ENCODE data around the gene PLEKHG4.

Gene PLEKHG4

DNA sequence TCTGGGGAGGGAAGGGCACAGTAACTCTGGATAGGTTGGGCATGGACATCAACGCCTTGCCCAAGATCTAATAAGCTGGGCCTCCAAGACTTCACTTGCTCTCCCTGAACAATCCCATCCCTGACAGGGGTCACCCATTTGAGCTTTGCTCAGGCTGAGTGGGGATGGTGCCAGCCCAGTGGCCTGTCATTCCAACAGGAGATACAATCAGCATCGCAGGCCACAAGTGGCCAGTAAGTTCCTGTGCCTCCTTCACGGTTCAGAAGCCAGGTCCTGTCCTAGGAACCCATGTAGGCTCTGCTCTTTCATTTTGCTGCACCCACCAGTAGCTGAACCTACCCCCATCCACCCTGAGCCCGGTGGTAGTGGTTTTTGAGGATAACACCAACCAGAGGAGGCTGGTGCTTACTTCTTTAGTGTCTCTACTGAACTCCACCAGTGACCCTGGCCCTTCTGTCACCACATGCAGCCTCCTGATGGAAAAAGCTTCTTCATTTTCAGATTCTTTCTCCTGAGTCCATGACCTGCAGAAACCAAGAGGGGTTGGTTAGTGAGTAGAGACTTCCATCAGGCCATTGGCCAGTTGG is 14.9 kb downstream of the PLEKHG4 start:
- DNase-seq, result no peak

DNA sequence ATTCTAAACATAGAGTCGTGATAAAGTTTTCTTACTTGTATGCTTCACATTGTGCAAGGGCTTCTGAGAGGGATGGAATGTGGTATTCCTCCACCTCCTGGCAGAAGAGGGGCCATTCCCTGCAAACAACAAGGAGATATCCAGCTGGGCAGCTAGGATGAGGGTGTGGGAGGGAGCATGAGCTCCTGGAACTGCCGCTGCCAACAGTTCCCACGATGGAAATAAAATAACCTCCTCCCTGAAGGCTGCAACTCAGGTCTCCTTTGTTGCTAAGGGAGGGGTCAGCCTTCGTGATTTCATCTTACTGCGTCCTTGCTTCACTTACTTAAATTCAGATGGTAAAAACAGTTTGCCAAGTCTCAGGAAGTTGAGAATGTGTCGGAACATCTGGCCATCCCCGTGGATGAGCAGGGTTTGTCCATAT is 15.6 kb downstream of the PLEKHG4 start:
- DNase-seq, result no peak

DNA sequence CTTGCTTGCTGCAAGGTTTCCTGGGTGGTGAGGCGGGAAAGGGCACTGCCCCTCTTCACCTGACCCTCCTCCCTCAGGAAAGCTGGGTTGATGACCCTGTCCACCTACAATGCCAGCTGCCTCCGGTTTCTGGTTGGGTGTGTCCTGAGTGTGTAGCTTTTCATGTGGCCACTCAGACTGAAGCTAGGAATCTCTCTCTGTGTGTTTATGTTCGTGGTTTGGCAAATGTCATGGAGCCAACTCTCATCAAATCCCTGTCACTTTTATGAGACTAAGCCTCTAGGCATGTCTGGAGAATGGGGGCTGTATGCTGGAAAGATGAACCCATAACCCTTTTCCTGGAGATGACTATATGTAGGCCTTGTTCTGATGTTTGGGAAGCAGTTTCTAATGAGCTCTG is 17.1 kb downstream of the PLEKHG4 start:
- DNase-seq, result no peak

DNA sequence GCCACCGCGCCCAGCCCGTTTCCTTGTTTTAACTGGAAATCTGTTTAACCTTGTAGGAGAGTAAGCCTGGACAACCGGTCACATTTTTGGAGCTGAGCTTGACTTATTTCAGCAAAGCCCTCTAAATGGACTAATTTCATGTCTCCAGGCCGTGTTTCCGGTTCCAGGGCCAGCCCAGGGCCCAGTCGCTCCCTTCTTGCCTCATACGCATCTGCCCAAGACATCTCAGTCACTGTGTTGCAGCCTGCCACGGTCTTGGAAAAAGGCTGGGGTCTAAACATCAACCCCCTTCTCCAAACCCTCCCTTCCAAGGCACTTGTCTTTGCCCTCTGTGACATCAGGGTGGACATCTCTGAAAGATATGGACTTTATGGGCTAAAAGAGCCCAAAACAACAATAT is 18.9 kb downstream of the PLEKHG4 start:
- no peak for DNase-seq

DNA sequence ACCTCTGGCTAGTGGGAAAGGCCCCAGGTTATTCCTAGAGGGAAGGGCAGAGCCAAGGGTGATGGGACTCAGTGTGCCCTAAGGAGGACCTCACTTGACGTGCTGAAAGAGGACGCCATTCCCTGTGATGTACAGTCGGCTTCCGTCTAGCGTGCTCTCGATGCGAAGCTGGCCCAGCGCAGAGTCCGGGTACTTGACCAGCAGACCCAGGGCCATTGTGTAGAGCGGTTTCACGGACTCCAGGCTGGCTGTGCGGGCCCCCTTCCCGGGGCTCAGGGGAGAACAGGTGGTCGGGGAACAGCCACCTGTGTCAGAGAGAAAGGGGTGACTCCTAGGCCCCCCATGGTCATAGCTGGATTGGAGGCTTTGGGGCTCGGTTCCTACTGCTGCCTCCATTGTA is 19.9 kb downstream of the PLEKHG4 start:
- no peak for DNase-seq

DNA sequence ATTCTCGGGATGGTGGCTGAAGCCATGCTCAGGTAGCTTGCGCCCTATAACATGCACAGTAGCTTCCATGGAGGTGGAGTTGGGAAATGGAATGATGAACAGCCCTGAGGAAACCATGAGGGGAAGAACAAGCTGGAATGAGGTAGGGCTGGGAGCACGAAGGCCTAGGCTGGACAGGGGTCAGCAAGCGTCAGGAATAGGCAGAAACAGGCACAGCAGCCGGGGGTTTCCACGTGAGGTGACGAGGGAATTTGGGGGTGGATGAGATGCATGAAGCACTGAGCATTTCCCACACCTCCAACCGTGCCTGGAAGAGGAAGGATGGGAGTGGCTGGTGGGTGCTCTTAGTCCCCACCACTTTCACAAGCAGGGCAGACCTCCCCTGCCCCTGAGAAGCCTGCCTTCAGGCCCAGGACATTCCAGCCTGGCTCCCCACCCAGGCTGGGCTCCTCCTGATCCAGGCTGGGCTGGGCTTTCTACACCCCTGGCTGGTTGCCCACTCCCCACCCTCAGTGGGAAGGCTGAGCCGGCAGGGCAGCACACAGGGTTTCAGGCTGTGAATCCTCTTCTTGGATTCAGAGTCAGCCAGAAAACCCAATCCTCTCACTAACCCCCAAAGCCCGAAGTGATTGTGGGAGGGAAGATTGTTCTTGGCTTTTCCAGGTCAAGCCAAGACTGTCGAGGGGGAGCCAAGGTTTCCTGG is 21.9 kb downstream of the PLEKHG4 start:
- DNase-seq, result no peak

DNA sequence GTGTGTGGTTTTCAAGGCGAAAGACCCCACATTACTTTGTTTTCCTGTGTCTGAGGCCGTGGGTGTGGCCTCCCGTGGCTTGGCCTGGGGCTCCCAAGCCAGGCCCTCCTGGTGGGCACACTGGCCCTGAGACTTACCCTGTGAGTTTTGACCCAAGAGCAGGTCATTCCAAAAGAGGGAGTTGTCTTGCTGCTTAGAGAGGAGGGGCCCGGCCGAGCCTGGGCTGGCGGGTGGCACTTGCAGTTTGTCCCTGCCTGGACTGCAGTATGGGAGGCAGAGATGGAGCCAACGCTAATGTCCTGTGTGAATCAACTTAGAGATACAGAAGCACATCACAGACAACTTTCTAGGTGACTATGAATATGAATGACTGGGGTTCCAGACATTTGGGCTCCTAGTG is 22.7 kb downstream of the PLEKHG4 start:
- no peak for DNase-seq

DNA sequence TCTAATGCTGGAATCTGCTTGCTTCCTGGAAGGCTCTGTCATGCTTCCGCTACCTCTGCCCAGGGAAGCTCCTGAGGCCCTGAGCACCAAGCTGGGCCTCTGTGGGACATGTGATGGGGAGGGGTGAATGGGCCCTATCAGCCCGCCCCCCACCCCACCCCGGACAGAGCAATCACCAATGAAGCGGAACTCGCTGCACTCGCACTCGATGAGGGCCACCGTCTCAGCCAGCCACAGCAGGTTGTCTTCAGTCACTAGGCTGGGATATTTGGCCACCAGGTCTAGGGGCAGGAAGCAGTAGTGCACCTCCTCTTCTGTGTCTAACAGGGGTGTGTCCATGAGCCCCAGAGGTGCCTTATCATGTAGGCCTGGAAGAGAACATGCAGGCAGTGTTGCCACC is 23.6 kb downstream of the PLEKHG4 start:
- DNase-seq, result no peak

DNA sequence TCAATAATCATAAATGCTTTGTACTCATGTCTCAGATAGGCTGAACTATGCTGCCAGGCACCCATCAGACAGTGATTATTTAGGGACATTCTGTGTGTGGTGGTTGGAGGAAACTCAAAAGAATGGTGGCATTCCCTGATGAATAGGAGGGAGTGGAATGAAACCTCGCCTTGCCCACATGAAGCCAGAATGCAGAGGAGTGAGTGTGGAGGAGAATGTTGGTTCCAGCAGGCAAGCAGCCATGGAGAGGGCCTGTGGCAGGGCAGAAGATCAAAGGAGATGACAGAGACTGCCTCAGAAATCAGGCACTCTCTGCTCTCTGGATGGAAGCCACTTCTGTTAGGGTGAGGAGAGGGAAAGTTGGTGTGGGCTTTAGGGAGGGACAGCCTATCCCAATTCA is 24.7 kb downstream of the PLEKHG4 start:
- no peak for DNase-seq

DNA sequence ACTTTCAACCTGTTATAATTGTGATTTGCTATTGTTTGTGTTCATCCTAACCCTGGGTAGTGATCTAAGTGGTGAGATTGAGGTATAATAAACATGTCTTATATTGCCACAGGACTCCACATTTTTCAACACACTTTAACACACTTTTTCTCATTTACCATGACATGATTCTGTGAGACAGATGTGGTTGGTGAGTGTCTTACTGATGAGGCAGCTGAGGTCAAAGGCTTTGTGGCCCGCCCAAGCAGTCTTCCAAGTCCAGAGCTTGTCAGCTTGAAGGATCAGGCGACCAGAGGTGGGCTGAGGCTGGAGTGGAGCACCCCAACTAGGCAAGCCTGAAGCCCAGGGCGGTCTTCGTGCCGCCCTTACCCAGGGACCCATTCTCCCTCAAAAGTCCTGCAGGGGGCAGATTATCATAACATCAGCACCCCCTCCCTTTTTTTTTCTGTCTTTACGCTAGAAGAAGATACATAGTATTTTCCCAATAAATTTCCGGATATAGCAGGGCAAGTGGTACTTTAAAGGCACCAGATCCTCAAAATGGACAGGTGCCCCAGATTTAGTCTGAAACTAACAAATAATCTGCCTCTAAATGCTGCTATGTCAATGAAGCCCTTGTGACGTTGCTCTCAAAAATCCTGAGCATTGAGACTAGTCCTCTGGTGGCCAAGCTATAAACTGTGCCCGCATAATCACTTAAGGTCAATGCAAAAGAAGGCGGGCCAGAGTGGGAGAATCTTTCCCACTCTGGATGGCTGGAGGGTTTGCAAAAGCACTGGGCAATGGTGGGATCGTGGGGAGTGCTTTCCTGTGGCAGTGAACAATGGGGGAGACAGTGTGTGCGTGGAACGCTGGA is 26.1 kb downstream of the PLEKHG4 start:
- DNase-seq, result no peak

DNA sequence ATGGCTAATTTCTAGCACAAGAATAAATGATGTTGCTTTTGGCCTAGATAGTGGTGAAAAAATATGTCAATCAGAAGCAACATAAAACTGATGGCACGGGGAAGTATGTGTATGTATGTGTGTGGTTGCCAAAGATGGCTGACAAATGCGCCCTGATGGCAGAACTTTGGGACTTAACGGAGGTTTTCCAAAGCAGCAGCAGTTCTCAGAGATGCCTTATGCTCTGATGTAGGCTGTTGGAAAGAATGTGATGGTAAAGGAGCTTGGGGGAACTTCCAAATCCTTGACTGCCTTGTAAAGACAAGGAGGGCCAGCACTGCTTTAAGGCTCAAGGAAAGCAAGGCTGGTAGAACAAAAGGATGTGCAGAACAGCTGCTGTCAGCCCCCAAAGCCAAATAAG is 31.2 kb downstream of the PLEKHG4 start:
- DNase-seq, result no peak

DNA sequence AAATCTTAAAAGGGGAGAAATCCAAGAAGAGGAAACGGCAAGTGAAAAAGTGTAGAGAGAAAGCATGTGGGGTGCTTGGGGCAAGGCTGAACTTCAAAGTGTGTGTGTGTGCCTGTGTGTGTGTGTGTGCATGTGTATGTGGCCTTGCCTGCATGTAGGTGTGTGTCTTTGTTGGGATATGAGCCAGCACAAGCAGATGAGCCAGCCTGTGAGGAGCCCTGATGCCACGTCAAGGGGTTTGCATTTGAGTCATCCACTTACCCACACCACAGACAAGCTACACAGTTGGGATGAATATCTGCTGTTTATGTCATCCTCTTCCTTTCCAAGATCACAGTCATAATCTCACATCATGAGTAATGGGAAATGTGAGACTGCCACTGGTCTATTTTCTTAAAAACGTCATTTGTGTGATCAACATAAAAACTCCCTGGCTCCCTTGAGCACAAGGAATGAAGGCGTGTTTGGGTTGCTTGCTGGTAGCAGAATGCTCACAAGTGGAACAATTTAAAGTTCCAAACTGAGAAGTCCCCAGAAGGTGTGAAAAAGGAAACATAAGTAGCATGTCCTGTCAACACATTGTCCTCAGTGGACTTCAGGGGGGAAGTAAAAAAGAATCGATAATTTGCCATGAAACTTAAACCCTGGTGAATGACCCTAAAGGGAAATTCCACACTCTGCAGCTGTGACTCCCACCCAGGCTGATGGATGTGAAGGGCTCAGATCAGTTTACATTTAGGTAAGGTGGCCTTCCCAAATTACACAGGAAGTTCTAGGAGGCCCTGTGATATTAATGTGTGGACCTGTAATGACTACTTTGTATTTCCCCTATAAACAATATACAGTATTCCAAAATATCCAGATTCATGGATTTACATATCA is 32.5 kb downstream of the PLEKHG4 start:
- peak; percentile 43 for DNase-seq

DNA sequence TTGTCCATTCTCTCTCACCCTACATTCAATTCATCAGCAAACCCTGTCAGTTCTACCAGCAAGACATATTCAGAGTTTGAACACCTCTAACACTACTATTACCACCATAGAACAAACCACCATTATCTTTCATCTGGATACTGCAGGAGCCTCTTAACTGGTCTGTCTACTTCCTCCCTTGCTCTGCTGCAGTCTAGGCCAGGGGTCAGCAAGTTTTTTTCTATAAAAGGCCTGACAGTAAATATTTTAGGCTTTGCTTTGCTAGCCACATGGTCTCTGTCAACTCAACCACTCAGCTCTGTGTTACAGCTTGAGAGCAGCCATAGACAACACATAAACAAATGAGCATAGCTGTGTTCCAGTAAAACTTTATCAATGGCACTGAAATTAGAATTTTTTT is 33.4 kb downstream of the PLEKHG4 start:
- DNase-seq, result no peak

DNA sequence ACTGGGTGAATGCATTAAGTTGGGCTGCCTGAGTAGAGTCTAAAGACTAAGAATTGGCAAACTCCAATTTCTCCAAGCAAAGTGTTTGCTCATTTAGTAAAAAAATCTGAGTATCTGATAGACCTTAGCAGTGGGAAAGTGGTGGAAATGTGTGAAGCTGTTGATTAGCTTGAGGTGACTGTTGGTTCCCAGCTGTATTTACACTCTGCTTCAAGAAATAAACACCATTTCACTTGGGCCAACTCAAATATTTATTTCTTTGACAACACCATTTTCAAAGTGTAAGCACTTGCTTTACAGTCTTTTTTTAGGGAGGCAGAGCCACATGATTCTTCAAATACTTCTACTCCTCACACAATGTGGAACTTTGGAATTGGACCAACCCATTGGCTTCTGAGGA is 38.5 kb downstream of the PLEKHG4 start:
- DNase-seq, result no peak

DNA sequence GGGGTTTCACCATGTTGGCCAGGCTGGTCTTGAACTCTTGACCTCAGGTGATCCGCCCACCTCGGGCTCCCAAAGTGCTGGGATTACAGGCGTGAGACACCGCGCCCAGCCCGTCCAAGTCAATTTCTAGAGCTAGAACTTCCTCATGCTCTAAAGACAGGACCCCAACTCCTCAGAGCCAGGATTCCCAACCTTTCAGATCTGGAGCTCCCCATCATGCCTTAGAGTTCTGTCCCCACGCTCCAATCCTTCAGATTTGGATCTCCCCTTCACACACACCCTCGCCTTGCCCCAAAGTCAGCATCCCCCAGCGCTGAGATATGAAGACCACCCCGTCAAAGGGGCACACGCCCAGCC is 46.8 kb downstream of the PLEKHG4 start:
- DNase-seq, result no peak

DNA sequence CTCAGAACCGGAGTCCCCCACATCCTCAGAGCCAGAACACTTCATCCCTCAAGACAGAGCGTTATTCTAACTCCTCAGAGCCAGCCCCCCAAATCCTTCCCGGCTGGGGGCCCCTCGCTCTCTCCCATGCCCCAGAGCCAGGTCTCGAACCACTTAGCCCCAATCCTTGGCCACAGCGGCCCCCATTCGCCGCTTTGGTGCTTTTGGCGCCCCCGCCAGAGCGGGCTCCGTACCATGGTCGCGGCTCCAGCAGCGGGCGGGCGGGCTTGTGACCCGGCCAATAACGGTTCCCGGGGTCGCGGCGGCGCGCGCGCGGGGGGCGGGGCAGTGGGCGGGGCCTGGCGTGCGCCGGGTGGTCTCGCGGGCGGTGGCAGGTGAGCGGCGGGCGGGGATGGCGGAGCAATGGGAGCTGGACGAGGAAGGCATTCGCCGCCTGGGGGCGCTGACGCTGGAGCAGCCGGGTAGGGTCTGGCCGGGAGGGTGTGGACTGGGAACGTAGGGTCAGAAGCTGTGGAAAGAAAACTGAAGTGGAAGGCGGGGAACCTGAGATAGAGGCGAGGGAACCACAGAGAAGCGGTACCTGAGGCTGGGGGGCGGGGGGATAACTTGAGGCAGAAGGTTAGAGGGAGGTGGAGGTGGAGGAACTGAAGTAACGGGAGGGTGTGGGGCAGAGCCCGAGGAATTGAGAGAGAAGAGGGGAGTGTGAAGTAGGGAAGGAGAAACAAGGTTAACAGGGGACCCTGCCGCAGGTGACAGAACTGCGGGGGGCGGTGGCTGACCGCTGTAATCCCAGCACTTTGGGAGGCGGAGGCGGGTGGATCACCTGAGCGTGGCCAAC is 47.4 kb downstream of the PLEKHG4 start, which contains the start of the genes KCTD19 and LRRC36:
TSS of gene KCTD19 (minus strand) at position 270 of the 838 bp plus-strand sequence. CDS start at position 236, 34 bp downstream.
TSS of gene LRRC36 (plus strand) at position 344 of the 838 bp plus-strand sequence. CDS start at position 392, 48 bp downstream.
- DNase-seq, result peak; percentile 27

DNA sequence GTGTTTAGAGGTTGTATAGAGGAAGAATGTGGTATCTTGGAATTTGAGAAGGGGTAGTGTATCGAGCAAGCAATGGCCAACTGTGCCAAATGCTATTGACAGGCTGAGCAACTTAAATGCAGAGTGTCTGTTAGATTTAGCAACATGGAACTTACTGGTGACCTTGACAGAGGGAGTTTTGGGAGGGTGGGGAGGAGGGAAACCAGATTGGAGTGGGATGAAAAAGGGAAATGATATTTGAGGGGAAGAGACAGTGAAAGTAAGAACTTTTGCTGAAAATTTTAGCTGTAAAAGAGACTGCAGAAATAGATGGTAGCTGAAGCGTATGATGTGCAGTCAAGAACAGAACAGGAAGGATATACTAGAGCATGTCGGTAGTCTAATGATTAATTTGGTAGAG is 48.4 kb downstream of the PLEKHG4 start:
- DNase-seq, result no peak

DNA sequence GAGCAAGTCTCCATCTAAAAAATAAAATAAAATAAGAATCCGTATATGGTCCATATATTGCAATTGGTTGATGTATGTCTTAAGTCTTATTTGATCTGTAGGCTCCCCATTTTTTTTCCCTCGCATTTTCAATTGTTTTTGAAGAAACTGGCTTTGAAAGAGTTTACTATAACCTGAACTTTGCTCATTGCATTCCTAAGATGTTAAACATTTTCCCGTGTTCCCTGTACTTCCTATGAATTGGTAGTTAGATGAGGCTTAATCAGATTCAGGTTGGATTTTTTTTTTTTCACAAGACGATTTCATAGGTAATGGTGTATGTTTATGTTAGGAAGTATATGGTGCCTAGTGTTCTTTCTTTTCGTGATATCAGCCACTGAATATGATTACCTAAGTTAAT is 50.6 kb downstream of the PLEKHG4 start:
- DNase-seq, result no peak

DNA sequence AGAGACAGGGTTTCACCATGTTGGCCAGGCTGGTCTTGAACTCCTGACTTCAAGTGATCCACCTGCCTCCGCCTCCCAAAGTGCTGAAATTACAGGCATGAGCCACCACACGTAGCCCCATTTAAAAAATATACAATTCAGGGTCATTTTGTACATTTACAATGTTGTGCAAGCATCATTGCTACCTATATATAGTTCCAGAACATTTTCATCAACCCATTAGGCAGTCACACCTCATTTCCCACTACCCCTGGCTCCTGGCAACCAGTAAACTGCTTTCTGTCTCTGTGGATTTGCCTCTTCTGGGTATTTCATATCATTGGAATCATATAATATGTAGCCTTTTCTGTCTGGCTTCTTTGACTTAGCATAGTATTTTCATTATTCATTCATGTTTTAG is 54.0 kb downstream of the PLEKHG4 start:
- DNase-seq, result no peak

DNA sequence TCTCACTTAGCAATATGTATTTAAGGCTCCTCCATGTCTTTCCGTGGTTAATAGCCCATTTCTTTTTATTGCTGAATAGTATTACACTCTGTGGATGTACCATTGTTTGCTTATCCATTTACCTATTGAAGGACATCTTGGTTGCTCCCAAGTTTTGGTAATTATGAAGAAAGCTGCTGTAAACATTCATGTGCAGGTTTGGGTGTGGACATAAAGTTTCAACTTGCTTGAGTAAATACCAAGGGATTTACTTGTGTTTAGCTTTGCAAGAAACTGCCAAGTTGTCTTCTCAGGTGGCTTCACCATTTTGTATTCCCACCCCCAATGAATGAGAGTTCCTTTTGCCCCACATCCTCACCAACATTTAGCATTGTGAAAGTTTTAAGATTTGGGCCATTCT is 56.8 kb downstream of the PLEKHG4 start:
- no peak for DNase-seq

DNA sequence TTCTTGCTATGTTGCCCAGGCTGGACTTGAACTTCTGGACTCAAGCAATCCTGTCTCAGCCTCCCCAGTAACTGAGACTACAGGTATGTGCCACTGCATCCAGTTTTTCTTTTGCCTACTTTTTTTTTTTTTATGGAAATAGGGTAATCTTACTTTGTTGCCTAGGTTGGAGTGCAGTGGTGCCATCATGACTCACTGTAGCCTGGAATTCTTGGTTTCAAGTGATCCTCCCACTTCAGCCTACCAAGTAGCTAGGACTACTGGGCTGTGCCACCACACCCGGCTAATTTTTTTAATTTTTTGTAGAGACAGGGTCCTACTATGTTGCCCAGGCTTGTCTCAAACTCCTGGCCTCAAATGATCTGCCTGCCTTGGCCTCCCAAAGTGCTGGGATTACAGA is 57.3 kb downstream of the PLEKHG4 start:
- no peak for DNase-seq
